Spleen (tissue), 7 donors: Measurements from ENCODE around the gene SLC25A15.

ENCODE experiments used
- CTCF ChIP-seq, 11 experiments: fragments of 200-600 bp in 7 of 11; fragments of 450-650 bp in 4 of 11; sonication (generic) in 4 of 11; IDR thresholded peaks in 8 of 11; conservative IDR thresholded peaks in 3 of 11; 1 replicate in 7 of 11; 2 replicates in 4 of 11; pipeline versions ENCODE4 v1.4.0 to v1.8.0; 2016 to 2021; ENCODE audit warnings: antibody characterized with exemption in 11 of 11, inconsistent platforms in 4 of 11, mild to moderate bottlenecking in 1 of 11
- POLR2A ChIP-seq, 3 donors: fragments of 450-650 bp; IDR thresholded peaks; one replicate each; pipeline ENCODE4 v1.5.1; 2017; ENCODE audit warnings: antibody characterized with exemption in 3 of 3, mild to moderate bottlenecking in 1 of 3
- donor health status: DM: no; HTN: no; CAD: no; lungs with moderate emphysema.
- donor health status: DM: no; HTN: no; CAD: no.
- donor health status: DM: no; HTN: no; CAD: no.

- no peak for TF ChIP-seq POLR2A (IDR thresholded peaks at IDR 0.05)
- no peak for TF ChIP-seq CTCF (IDR thresholded peaks at IDR 0.05 in 8 of 11, conservative IDR thresholded peaks at IDR 0.05 in 3 of 11)
Observed at GRCh38 chr13:40793339-40793738, 3.9 kb downstream of the SLC25A15 start.
